Lower lobe of right lung (tissue), 2 donors: ENCODE data around the gene PYY. TPM values are rescaled to one million over a fixed set of nuclear protein-coding genes. Genes with fewer than 3 reads are reported as not detected.
"Not testable (repeated sequence)": the region's sequence is repeated elsewhere in the genome, so short reads cannot be mapped to it uniquely, and the experiment has no call there.

ENCODE experiments used
- ATAC-seq, 2 donors: fragments of 200-7000 bp; cut with Tn5 transposase; one replicate each; pipeline ENCODE4 v1.9.1; 2020 to 2022; ENCODE audit warnings: mild to moderate bottlenecking in 2 of 2, moderate library complexity in 2 of 2
- DNase-seq: peaks from one replicate; pipeline ENCODE4 v3.0.0-alpha.2; 2020
- H3K27ac ChIP-seq: fragments of 200-600 bp; one replicate; pipeline ENCODE4 v1.8.0; 2022
- H3K27me3 ChIP-seq: fragments of 200-600 bp; one replicate; pipeline ENCODE4 v1.8.0; 2022; ENCODE audit warnings: low read depth
- H3K36me3 ChIP-seq: fragments of 200-600 bp; one replicate; pipeline ENCODE4 v1.8.0; 2022; ENCODE audit warnings: mild to moderate bottlenecking
- H3K4me1 ChIP-seq: fragments of 200-600 bp; one replicate; pipeline ENCODE4 v1.8.0; 2022
- H3K4me3 ChIP-seq: fragments of 200-600 bp; one replicate; pipeline ENCODE4 v1.8.0; 2022; ENCODE audit warnings: mild to moderate bottlenecking
- H3K9me3 ChIP-seq: fragments of 200-600 bp; one replicate; pipeline ENCODE4 v1.8.0; 2022
- CTCF ChIP-seq: fragments of 200-600 bp; IDR thresholded peaks from one replicate; pipeline ENCODE4 v1.8.0; 2022; ENCODE audit warnings: antibody characterized with exemption, mild to moderate bottlenecking
- intact Hi-C: fragments of 100-400 bp; cut with DNase I; formaldehyde crosslinking; loops from one replicate; pipeline ENCODE4 v1.11.0; 2022
- total RNA-seq: library from RNA; stranded (reverse); fragmentation: NEBNext Ultra II Directional; extraction: Animal tissue kit (Norgen Biotek cat#: 25700); gene quantifications from one replicate; pipeline ENCODE4 v1.2.1, GENCODE V29; 2021
- donor health status: DM: no; HTN: yes; CAD: no; lungs with severe emphysema.

PYY gene
- total RNA-seq, 1 donor from 2014 or later, result not detected

GRCh38 chr17:43939886-43940285 lies 13.9 kb downstream of the PYY start:
- ATAC-seq (no peak), DNase-seq (no peak)
- H3K9me3 ChIP-seq, result no peaks in the 10 kb centered on the region
- H3K27ac ChIP-seq, result no peak overlapping the region
- H3K27me3 ChIP-seq, result peaks cover 23% of the 10 kb centered on the region
- no peak overlapping the region for H3K4me3 ChIP-seq
- TF ChIP-seq CTCF, result no peak
- H3K4me1 ChIP-seq, result peaks cover 4% of the 10 kb centered on the region
- H3K36me3 ChIP-seq, result no peaks in the 10 kb centered on the region
- intact Hi-C loops, result loop anchor here (10.0 kb wide), 1 partner anchor 105 kb away; no protein-coding TSS in a partner anchor

GRCh38 chr17:43939452-43939851 lies 14.3 kb downstream of the PYY start:
- H3K36me3 ChIP-seq, DNase-seq, ATAC-seq, H3K27ac ChIP-seq, H3K4me1 ChIP-seq, H3K4me3 ChIP-seq, intact Hi-C loops, H3K9me3 ChIP-seq: not testable (repeated sequence)
- H3K27me3 ChIP-seq, result peaks cover 23% of the 10 kb centered on the region

GRCh38 chr17:43938838-43939182 lies 14.9 kb downstream of the PYY start:
- DNase-seq, result no peak
- H3K27me3 ChIP-seq, result peaks cover 23% of the 10 kb centered on the region
- intact Hi-C loops, result no loop called here
- no peak overlapping the region for H3K27ac ChIP-seq
- TF ChIP-seq CTCF, result no peak
- H3K4me3 ChIP-seq, result no peak overlapping the region
- H3K9me3 ChIP-seq, result no peaks in the 10 kb centered on the region
- no peaks in the 10 kb centered on the region for H3K36me3 ChIP-seq
- H3K4me1 ChIP-seq, result peaks cover 4% of the 10 kb centered on the region
- no peak for ATAC-seq

- H3K4me1 ChIP-seq, result peaks cover 4% of the 10 kb centered on the region
- peaks cover 23% of the 10 kb centered on the region for H3K27me3 ChIP-seq
- H3K36me3 ChIP-seq, result no peaks in the 10 kb centered on the region
- ATAC-seq (no peak), DNase-seq (no peak)
- TF ChIP-seq CTCF, result no peak
- no peak overlapping the region for H3K27ac ChIP-seq
- no peak overlapping the region for H3K4me3 ChIP-seq
- intact Hi-C loops, result no loop called here
- no peaks in the 10 kb centered on the region for H3K9me3 ChIP-seq
Measured at GRCh38 chr17:43936434-43936833, 17.3 kb downstream of the PYY start.

GRCh38 chr17:43935926-43936261 lies 17.8 kb downstream of the PYY start:
- intact Hi-C loops, result no loop called here
- DNase-seq, result no peak
- H3K9me3 ChIP-seq, result no peaks in the 10 kb centered on the region
- H3K4me3 ChIP-seq, result no peak overlapping the region
- H3K27me3 ChIP-seq, result peaks cover 23% of the 10 kb centered on the region
- TF ChIP-seq CTCF, result no peak
- peaks cover 4% of the 10 kb centered on the region for H3K4me1 ChIP-seq
- no peaks in the 10 kb centered on the region for H3K36me3 ChIP-seq
- H3K27ac ChIP-seq, result no peak overlapping the region
- no peak for ATAC-seq

GRCh38 chr17:43935204-43935925 lies 18.4 kb downstream of the PYY start:
- intact Hi-C loops, result no loop called here
- no peaks in the 10 kb centered on the region for H3K36me3 ChIP-seq
- ATAC-seq (no peak), DNase-seq (no peak)
- H3K27me3 ChIP-seq, result peaks cover 23% of the 10 kb centered on the region
- H3K4me3 ChIP-seq, result no peak overlapping the region
- H3K9me3 ChIP-seq, result no peaks in the 10 kb centered on the region
- H3K4me1 ChIP-seq, result peaks cover 4% of the 10 kb centered on the region
- TF ChIP-seq CTCF, result no peak
- no peak overlapping the region for H3K27ac ChIP-seq
